NCI-H2029 treated with DMSO at 0.1 percent for 48 hours (cell line): Measurements from ENCODE around the gene C16orf54.
"Not testable (repeated sequence)": the region's sequence is repeated elsewhere in the genome, so short reads cannot be mapped to it uniquely, and the experiment has no call there.

Source experiments
- DNase-seq: peaks from one replicate; lab custom pipeline; 2025; lab: John Stamatoyannopoulos, UW

The C16orf54 gene

GRCh38 chr16:29767062-29767461 is 21.3 kb upstream of the C16orf54 start:
- DNase-seq, result no peak

DNA sequence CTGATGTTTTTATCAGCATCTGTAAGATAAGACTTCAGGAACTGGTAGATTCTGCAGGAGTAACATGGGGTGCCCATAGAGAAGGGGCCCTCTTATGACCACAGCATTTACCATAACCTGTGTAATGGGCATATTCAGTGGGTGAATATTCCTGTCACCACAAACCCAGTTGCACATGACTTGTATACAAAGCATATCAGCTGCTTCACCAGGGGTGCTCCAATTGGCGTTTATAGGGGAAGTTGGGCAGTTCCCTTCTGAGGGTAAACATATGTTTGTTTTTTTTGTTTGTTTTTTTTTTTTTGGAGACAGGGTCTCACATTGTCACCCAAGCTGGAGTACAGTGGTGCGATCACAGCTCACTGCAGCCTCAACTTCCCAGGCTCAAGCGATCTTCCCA is 20.8 kb upstream of the C16orf54 start:
- DNase-seq, result no peak

GRCh38 chr16:29765167-29766032 is 19.6 kb upstream of the C16orf54 start:
- peak; percentile 96 for DNase-seq

DNA sequence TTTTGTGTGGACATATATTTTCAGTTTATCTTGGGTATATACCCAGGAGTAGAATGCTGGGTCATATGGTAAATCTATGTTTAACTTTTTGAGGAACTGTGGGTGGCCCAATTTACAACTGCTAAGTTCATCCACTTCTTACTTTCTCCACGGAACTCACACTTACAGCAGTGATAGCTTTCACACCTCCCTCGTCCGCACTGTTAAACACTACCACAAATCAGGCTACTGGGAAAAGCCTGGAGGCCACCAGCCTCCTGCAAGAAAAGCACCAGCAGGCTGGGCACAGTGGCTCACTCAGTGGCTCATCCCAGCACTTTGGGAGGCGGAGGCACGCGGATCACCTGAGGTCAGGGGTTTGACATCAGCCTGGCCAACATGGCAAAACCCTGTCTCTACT is 17.5 kb upstream of the C16orf54 start:
- no peak for DNase-seq

DNA sequence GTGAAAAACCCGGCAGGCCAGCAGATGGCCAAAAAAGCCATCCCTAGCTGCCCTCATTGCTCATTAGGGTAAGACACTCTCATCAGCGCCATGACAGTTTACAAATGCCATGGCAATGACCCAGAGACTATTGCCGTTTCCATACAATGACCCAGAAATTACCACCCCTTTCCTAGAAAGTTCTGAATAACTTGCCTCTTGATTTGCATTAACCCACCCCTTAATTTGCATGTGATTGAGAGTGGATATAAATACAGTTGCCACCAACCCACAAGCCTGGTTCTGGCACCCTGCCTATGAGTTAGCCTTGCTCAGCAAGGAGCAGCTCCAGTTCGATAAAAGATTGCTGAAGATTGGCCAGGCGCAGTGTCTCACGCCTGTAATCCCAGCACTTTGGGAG is 16.1 kb upstream of the C16orf54 start:
- no peak for DNase-seq

GRCh38 chr16:29761280-29761651 is 15.5 kb upstream of the C16orf54 start:
- DNase-seq, result not testable (repeated sequence)

DNA sequence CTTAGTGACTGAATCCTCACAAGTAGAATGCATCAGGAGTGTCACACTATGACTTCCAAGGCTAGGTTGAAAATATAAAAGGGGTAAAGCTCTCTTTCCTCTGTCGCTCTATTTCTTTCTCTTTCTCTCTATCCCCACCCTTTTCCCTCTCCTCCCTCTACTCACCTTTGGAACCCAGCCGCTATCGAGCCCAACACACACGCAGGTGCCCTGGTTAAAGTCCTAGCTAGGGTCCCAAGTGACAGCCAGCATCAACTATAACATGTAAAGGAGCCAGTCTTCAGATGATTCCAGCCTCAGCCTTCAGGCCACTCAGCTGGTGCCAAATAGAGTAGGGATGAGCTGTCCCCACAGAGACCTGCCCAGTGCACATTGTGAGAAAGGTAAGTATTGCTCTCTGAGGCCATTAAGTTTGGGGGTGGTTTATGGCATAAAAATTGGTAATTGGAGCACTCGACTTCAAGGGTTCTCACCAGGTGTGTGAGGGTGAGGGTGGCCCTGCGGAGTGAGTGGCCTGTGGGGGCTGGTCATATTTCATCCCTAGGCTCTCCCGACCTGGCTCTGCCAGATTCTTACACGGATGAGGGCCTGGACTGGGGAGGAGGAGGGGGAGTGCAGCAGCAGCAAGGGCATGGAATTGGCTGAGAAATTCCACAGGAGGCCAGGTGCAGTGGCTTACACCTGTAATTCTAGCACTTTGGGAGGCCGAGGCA is 14.9 kb upstream of the C16orf54 start:
- DNase-seq, result peak; percentile 92

DNA sequence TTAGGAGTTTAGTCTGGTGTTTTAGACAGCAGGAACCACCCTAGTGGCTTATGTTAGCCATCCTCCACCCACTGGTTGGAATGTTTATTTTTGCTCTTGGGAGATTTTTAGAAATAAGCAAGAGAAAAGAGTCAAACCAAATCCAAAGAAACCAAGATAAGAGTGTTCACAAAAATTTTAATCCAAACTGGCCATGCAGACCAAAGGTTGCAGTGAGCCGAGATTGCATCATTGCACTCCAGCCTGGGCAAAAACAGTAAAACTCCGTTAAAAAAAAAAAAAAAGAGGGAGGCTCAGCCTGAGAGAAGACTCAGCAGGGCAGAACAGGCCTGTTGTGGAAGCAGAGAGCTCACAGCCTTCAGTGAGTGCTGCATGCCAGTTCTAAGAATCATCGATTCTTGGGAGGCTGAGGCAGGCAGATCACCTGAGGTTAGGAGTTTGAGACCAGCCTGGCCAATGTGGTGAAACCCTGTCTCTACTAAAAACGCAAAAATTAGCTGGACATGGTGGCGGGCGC is 12.2 kb upstream of the C16orf54 start:
- DNase-seq, result no peak

DNA sequence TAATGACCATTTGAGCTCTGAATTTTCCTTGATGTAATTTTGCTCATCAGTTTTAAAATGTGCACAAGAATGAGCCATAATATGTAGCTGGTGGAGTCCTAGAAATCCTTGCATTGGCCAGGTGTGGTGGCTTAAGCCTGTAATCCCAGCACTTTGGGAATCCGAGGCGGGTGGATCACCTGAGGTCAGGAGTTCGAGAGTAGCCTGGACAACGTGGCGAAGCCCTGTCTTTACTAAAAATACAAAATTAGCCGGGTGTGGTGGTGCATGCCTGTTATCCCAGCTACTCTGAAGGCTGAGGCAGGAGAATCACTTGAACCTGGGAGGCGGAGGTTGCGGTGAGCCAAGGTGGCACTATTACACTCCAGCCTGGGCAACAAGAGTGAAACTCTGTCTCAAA is 11.3 kb upstream of the C16orf54 start:
- DNase-seq, result not testable (repeated sequence)

GRCh38 chr16:29756654-29757053 is 10.9 kb upstream of the C16orf54 start:
- DNase-seq, result no peak

- no peak for DNase-seq
Measured at GRCh38 chr16:29753516-29753915, 7.7 kb upstream of the C16orf54 start.

DNA sequence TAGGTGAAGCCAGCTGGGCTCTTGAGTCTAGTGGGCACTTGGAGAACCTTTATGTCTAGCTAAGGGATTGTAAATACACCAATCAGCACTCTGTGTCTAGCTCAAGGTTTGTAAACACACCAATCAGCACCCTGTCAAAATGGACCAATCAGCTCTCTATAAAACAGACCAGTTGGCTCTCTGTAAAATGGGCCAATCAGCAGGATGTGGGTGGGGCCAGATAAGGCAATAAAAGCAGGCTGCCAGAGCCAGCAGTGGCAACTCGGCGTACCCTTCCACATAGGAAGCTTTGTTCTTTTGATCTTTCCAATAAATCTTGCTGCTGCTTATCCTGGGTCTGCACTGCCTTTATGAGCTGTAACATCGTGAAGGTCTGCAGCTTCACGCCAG is 3.0 kb upstream of the C16orf54 start:
- not testable (repeated sequence) for DNase-seq

- no peak for DNase-seq
Measured at GRCh38 chr16:29747947-29748759, 2.4 kb upstream of the C16orf54 start.

- DNase-seq, result not testable (repeated sequence)
Measured at GRCh38 chr16:29746518-29746917, 728 bp upstream of the C16orf54 start.

DNA sequence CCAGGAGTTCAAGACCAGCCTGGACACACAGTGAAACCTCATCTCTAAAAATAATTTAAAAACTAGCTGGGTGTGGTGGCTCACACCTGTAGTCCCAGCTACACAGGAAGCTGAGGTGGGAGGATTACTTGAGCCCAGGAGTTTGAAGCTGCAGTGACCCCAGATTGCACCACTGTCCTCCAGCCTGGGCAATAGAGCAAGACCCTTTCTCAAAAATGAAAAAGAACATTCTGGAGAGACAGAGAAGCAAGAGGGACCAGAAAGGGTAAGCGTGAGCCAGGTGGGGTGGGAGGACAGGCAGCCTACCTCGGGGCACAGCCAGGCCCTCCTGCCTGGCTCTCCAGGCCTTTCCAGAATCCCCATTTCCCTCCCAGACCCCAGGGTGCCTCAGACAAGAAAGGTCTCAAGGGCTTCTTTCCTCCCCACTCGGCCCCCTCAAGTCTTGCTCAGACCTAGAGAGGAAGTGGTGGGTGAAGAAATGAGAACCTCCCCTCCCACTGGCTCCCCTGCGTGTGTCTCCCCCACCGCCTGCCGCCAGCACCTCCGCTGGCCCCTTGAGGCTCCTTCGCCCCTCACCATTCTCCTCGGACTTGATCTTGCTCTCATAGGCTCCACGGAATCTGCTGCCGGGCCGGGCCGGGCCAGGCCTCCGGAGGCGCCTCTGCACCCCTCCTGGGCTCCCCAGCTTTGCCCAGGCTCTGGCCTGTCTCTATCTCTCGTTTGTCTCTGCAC is 503 bp downstream of the C16orf54 start:
- DNase-seq, result no peak

DNA sequence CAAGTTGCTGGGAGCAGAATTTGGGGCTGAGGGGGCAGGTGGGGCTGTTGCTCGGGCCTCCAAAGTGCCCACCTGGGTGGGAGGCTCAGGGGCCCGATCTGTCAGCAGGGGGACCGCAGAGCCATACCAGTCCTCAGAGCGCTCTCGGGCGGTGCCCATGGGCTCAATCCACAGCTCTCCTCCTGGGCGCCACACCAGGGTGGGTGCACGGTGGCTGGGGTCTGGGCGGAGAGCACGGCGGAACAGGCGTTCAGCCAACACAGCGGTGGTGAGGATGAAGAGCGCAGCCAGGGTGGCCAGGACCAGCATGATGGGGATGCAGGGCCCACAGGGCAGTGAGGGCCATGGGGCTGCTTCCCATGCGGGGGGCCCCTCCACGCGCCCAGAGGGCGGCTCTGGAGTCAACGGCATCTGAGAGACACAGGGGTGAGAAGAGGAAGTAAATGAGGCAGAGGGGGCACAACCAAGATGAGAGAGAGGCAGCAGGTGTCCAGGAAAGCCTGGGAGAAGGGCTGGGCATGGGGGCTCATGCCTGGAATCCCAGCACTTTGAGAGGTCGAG is 1.2 kb downstream of the C16orf54 start:
- no peak for DNase-seq

GRCh38 chr16:29743827-29744531 is 1.8 kb downstream of the C16orf54 start:
- no peak for DNase-seq

- DNase-seq, result no peak
Measured at GRCh38 chr16:29743475-29743826, 2.3 kb downstream of the C16orf54 start.

DNA sequence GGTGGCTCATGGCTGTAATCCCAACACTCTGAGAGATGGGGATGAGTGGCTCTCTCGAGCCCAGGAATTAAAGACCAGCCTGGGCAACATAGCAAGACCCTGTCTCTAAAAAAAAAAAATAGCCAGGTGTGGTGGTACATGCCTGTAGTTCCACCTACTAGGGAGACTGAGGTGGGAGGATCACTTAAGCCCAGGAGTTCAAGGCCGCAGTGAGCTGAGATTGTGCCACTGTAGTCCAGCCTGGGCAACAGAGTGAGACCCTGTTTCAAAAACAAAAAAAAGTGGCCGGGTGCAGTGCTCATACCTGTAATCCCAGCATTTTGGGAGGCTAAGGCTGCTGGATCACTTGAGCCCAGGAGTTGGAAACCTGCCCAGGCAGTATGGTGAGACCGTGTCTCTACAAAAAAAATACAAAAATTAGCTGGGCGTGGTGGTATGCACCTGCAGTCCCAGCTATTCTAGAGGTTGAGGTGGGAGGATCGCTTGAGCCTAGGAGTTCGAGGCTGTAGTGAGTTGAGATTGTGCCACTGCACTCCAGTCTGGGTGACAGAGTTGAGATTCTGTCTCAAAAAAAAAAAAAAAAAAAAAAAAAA is 3.0 kb downstream of the C16orf54 start:
- DNase-seq, result no peak

DNA sequence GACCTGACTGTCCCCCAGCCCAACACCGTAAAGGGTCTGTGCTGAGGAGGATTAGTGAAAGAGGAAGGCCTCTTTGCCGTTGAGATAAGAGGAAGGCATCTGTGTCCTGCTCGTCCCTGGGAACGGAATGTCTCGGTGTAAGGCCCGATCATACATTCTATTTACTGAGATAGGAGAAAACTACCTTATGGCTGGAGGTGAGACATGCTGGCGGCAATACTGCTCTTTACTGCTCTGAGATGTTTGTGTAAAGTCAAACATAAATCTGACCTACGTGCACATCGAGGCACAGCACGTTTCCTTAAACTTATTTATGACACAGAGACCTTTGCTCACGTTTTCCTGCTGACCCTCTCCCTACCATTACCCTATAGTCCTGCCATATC is 5.2 kb downstream of the C16orf54 start:
- DNase-seq, result not testable (repeated sequence)
